ENCODE results near the gene ARSH. TPM values are rescaled to one million over a fixed set of nuclear protein-coding genes. Genes with fewer than 3 reads are reported as not detected.
A peak's percentile ranks its signal among the peaks of the same experiment; 100 is the strongest.
"Not testable (repeated sequence)": the region's sequence is repeated elsewhere in the genome, so short reads cannot be mapped to it uniquely, and the experiment has no call there.

ARSH gene
- total RNA-seq, 6 experiments from 2014 or later = not detected

- intact Hi-C loops (cut with DNase I); H3K9me3 ChIP-seq; H3K36me3 ChIP-seq; H3K27me3 ChIP-seq: not testable (repeated sequence)
- H3K4me3 ChIP-seq = peak overlapping the region; percentile 18 to 56 (median 56)
- TF ChIP-seq POLR2A (IDR thresholded peaks at IDR 0.05) = peak; percentile 31
- ATAC-seq = peak; percentile 88 to 93 (median 91)
- DNase-seq = peak in 1 of 3 donors; percentile 46
- 22% methylated on average over 11 of the region's 16 CpGs for WGBS (ENCODE audit: insufficient coverage, low coverage, low lambda C conversion rate, missing lambda C conversion rate)
- peaks cover 0 to 24% (median 6%) of the 10 kb centered on the region in 4 donors for H3K4me1 ChIP-seq
- peak overlapping the region; percentile 43 to 89 (median 72) for H3K27ac ChIP-seq
Measured at GRCh38 chrX:2963992-2964794, 42.2 kb upstream of the ARSH start.

GRCh38 chrX:2965965-2966364 lies 40.4 kb upstream of the ARSH start:
- WGBS (ENCODE audit: insufficient coverage, low coverage, low lambda C conversion rate, missing lambda C conversion rate) = 60% methylated on average over 2 of the region's 6 CpGs
- Histone ChIP-seq H3K36me3 (no peaks in the 10 kb centered on the region), H3K27me3 (no peaks in the 10 kb centered on the region), H3K9me3 (no peaks in the 10 kb centered on the region), H3K4me3 (no peak overlapping the region), H3K27ac (no peak overlapping the region), H3K4me1 (peaks cover 0 to 24% (median 6%) of the 10 kb centered on the region in 4 donors)
- TF ChIP-seq, protein P1, sequence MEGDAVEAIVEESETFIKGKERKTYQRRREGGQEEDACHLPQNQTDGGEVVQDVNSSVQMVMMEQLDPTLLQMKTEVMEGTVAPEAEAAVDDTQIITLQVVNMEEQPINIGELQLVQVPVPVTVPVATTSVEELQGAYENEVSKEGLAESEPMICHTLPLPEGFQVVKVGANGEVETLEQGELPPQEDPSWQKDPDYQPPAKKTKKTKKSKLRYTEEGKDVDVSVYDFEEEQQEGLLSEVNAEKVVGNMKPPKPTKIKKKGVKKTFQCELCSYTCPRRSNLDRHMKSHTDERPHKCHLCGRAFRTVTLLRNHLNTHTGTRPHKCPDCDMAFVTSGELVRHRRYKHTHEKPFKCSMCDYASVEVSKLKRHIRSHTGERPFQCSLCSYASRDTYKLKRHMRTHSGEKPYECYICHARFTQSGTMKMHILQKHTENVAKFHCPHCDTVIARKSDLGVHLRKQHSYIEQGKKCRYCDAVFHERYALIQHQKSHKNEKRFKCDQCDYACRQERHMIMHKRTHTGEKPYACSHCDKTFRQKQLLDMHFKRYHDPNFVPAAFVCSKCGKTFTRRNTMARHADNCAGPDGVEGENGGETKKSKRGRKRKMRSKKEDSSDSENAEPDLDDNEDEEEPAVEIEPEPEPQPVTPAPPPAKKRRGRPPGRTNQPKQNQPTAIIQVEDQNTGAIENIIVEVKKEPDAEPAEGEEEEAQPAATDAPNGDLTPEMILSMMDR (IDR thresholded peaks at IDR 0.05) = no peak
- TF ChIP-seq POLR2A (IDR thresholded peaks at IDR 0.05) = no peak
- intact Hi-C loops (cut with DNase I) = no loop called here
- DNase-seq = no peak
- no peak for ATAC-seq

DNA sequence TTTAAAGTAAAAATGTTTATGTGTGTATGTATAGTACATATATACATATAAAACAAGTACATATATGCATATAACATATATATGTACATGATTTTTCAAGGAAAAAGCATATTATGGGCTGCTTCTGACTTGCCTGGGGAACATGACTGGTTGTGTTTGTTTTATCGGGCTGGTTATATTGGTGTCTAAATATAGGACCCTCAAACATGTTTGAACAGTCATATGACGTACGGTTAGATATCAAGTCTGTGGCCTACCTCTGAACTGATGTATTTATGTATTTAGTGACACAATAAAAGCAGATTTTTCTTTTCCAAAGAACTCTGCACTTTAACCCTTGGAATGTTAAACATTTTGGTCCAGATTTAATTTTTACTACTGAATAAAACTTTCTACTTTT lies 39.3 kb upstream of the ARSH start:
- 25% methylated on average over 3 of the region's 3 CpGs for WGBS (ENCODE audit: insufficient coverage, low coverage, low lambda C conversion rate, missing lambda C conversion rate)
- H3K36me3 ChIP-seq = no peaks in the 10 kb centered on the region
- no peak for ATAC-seq
- TF ChIP-seq, protein P1 (IDR thresholded peaks at IDR 0.05) = no peak
- TF ChIP-seq POLR2A (IDR thresholded peaks at IDR 0.05) = no peak
- no peak for DNase-seq
- H3K27me3 ChIP-seq = no peaks in the 10 kb centered on the region
- peak overlapping the region in 1 of 3 donors; percentile 7 for H3K4me3 ChIP-seq
- intact Hi-C loops (cut with DNase I) = no loop called here
- no peaks in the 10 kb centered on the region for H3K9me3 ChIP-seq
- peaks cover 0 to 20% (median 6%) of the 10 kb centered on the region in 4 donors for H3K4me1 ChIP-seq
- H3K27ac ChIP-seq = no peak overlapping the region

DNA sequence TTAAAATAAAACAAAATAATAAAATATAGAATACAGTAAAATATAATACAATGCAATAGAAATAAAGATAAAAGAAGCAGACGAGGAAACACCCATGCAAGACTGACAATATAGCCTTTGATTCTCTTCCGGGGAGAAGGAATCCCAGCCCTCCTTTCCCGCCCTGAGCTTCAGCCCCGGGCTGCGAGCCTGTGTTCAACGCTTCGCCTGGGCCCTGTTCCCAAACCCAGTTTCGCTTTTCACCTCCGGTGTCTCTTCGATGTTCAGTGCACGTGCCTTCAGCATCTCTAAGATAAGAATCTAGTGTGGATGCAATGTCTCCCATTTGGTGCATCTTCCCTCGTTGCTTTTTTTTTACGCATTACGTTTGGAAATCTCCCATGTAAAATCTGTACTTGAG lies 38.8 kb upstream of the ARSH start:
- H3K27ac ChIP-seq = no peak overlapping the region
- TF ChIP-seq, protein P1 (IDR thresholded peaks at IDR 0.05) = no peak
- no peak for TF ChIP-seq POLR2A (IDR thresholded peaks at IDR 0.05)
- H3K4me1 ChIP-seq = peaks cover 0 to 15% (median 6%) of the 10 kb centered on the region in 4 donors
- intact Hi-C loops (cut with DNase I) = no loop called here
- no peak overlapping the region for H3K4me3 ChIP-seq
- DNase-seq = no peak
- H3K9me3 ChIP-seq = no peaks in the 10 kb centered on the region
- WGBS (ENCODE audit: insufficient coverage, low coverage, low lambda C conversion rate, missing lambda C conversion rate) = 91% methylated on average over 13 of the region's 14 CpGs
- H3K27me3 ChIP-seq = no peaks in the 10 kb centered on the region
- ATAC-seq = no peak
- no peaks in the 10 kb centered on the region for H3K36me3 ChIP-seq
